HEK293T (cell line): Measurements from ENCODE around the gene DDA1.
A peak's percentile ranks its signal among the peaks of the same experiment; 100 is the strongest.
"Not testable (repeated sequence)": the region's sequence is repeated elsewhere in the genome, so short reads cannot be mapped to it uniquely, and the experiment has no call there.

Source experiments
- CTCF ChIA-PET: fragments of 350-600 bp; formaldehyde crosslinking; extraction: SDS; loops from one replicate; lab custom pipeline; 2021; ENCODE audit warnings: antibody characterized with exemption, inconsistent platforms; lab: Yijun Ruan, JAX
- POLR2A ChIA-PET: fragments of 350-600 bp; formaldehyde crosslinking; extraction: SDS; loops from one replicate; lab custom pipeline; 2020; ENCODE audit warnings: antibody characterized with exemption, inconsistent platforms; lab: Yijun Ruan, JAX
- DNase-seq: peaks from one replicate; pipeline ENCODE4 v3.0.0; 2012; ENCODE audit warnings: mixed read lengths; ENCODE audit errors: extremely low spot score
- ARNT ChIP-seq: fragments of 450-650 bp; IDR thresholded peaks from 2 replicates; pipeline ENCODE4 v1.6.1; 2017; ENCODE audit warnings: mild to moderate bottlenecking
- BHLHE40 ChIP-seq: fragments of 450-650 bp; IDR thresholded peaks from 2 replicates; pipeline ENCODE4 v1.6.1; 2016; ENCODE audit warnings: mild to moderate bottlenecking, moderate library complexity, borderline replicate concordance
- CTBP1 ChIP-seq: fragments of 450-650 bp; IDR thresholded peaks from 2 replicates; pipeline ENCODE4 v1.6.1; 2016; ENCODE audit warnings: borderline replicate concordance
- ELF4 ChIP-seq: fragments of 450-650 bp; IDR thresholded peaks from 2 replicates; pipeline ENCODE4 v1.6.1; 2017; ENCODE audit warnings: antibody characterized with exemption
- FOXA1 ChIP-seq: fragments of 450-650 bp; IDR thresholded peaks from 2 replicates; pipeline ENCODE4 v1.6.1; 2016; ENCODE audit warnings: mild to moderate bottlenecking
- FOXK2 ChIP-seq: fragments of 450-650 bp; IDR thresholded peaks from 2 replicates; pipeline ENCODE4 v1.6.1; 2016; ENCODE audit warnings: mild to moderate bottlenecking
- FOXM1 ChIP-seq: fragments of 450-650 bp; IDR thresholded peaks from 2 replicates; pipeline ENCODE4 v1.6.1; 2017; ENCODE audit warnings: mild to moderate bottlenecking, borderline replicate concordance
- HDGF ChIP-seq: fragments of 450-650 bp; IDR thresholded peaks from 2 replicates; pipeline ENCODE4 v1.6.1; 2017; ENCODE audit warnings: antibody characterized with exemption, borderline replicate concordance
- L3MBTL2 ChIP-seq: fragments of 450-650 bp; conservative IDR thresholded peaks from 2 replicates; pipeline ENCODE4 v1.6.1; 2016; ENCODE audit warnings: mild to moderate bottlenecking
- LEF1 ChIP-seq: fragments of 450-650 bp; IDR thresholded peaks from 2 replicates; pipeline ENCODE4 v1.6.1; 2017; ENCODE audit warnings: mild to moderate bottlenecking, borderline replicate concordance
- NFRKB ChIP-seq: fragments of 450-650 bp; IDR thresholded peaks from 2 replicates; pipeline ENCODE4 v1.6.1; 2016; ENCODE audit warnings: mild to moderate bottlenecking, moderate library complexity
- SP1 ChIP-seq: fragments of 450-650 bp; IDR thresholded peaks from 2 replicates; pipeline ENCODE4 v1.6.1; 2017
- SUZ12 ChIP-seq: fragments of 450-650 bp; IDR thresholded peaks from 2 replicates; pipeline ENCODE4 v1.6.1; 2016; ENCODE audit warnings: mild to moderate bottlenecking
- TARDBP ChIP-seq: fragments of 450-650 bp; IDR thresholded peaks from 2 replicates; pipeline ENCODE4 v1.6.1; 2016
- ZNF384 ChIP-seq: fragments of 450-650 bp; IDR thresholded peaks from 2 replicates; pipeline ENCODE4 v1.6.1; 2016
- TF ChIP-seq, protein P1 (sequence below): fragments of 450-650 bp; IDR thresholded peaks from 2 replicates; pipeline ENCODE4 v1.6.1; 2016

Gene DDA1

DNA sequence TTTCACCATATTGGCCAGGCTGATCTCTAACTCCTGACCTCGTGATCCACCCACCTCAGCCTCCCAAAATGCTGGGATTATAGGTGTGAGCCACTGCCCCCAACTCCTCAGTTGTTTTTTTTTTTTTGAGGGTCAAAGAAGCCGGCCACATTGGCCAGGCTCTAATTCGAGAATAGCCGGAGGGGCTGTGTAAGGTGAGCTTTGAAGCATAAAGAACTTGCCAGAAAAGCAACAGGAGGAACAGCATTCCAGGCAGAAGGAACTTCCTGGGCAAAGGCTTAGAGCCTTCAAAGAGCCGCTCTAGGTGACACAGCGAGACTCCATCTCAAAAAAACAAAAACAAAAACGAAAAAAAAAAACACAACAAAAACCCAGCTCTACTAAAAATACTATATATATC is 43.3 kb upstream of the DDA1 start:
- DNase-seq, result no peak
- POLR2A ChIA-PET, result interaction anchor here (1.2 to 2.8 kb wide), 3 partner anchors 17 to 154 kb away, joined by 3 to 12 read pairs (median 4); partner anchors contain the start of genes MVB12A and USE1
- CTCF ChIA-PET, result interaction anchor here (1.0 to 1.4 kb wide), 3 partner anchors 17 to 23 kb away, joined by 5 to 7 read pairs (median 5); no protein-coding TSS in a partner anchor
- TF ChIP-seq LEF1, result no peak
- no peak for TF ChIP-seq ELF4
- no peak for TF ChIP-seq CTBP1
- TF ChIP-seq L3MBTL2, result no peak
- no peak for TF ChIP-seq FOXA1
- no peak for TF ChIP-seq BHLHE40
- no peak for TF ChIP-seq NFRKB
- TF ChIP-seq FOXK2, result no peak
- TF ChIP-seq HDGF, result no peak
- no peak for TF ChIP-seq ARNT
- TF ChIP-seq FOXM1, result no peak
- no peak for TF ChIP-seq ZNF384
- TF ChIP-seq, protein P1, sequence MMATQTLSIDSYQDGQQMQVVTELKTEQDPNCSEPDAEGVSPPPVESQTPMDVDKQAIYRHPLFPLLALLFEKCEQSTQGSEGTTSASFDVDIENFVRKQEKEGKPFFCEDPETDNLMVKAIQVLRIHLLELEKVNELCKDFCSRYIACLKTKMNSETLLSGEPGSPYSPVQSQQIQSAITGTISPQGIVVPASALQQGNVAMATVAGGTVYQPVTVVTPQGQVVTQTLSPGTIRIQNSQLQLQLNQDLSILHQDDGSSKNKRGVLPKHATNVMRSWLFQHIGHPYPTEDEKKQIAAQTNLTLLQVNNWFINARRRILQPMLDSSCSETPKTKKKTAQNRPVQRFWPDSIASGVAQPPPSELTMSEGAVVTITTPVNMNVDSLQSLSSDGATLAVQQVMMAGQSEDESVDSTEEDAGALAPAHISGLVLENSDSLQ, result no peak
- no peak for TF ChIP-seq TARDBP
- no peak for TF ChIP-seq SUZ12
- TF ChIP-seq SP1, result no peak

DNA sequence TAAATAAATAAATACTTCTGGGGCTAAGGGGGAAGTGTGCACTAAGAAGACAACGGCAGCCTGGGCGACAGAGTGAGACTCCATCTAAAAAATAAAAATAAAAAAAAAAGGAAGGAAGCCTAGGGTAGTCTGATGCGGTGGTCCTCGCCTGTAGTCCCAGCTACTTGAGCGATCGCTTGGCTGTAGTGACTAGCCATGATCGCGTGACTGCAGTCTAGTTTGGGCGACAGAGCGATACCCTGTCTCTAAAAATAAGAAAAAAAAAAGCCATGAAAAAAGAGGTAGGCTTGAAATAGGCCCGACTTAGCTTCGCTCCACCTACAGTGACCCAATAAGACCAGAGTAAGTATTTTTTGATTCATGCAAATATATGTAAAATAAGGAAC is 42.8 kb upstream of the DDA1 start:
- TF ChIP-seq ZNF384 (peak; percentile 29; the same call in 1 of the 2 replicates), TARDBP (no peak), ELF4 (peak; percentile 38)
- ChIA-PET POLR2A (interaction anchor here (0.7 to 2.8 kb wide), 10 partner anchors 14 to 190 kb away, joined by 3 to 12 read pairs (median 5); partner anchors contain the start of genes DDA1, MVB12A and USE1), CTCF (interaction anchor here (1.0 to 1.4 kb wide), 4 partner anchors 17 to 39 kb away, joined by 3 to 7 read pairs (median 5); no protein-coding TSS in a partner anchor)
- DNase-seq, result no peak

DNA sequence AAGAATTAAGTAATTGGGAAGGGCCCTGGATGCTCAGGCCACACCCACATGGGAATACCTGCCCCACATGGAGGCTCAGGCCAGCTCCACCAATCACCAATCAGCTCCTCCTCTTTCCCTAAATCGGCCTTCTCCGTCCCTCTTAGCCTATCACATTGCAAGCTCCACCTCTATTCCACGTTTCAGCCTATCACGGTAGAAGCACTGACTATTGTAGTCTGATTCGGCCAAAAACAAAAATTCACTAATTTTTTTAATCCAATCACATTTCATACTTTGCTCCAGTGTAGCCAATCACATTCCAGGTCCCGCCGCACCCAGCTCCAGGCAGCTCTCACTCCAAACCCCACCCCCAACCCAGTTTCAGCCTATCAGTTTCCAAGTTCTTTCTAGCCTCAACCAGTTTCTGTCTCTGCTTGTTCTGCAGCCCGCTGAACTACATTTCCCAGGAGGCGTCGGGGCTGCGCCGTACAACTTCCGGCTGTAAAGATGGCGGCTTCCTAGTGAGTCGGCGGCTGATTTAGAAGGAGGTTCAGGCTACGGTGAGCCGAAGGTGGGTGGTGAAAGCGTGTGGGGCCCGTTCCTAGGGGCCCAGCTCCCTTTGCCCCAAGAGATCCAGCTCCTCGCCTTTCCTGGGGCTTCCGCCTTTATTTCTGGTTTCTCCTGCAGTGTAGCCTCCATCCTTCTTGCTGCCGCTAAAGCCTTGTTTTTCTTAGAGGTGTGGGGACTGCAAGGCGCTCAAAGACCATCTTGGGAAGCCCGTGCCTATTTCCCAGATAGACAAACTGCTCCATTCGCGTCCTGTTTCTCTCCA is 42.2 kb upstream of the DDA1 start, which contains the start of gene BABAM1:
TSS of gene BABAM1 (plus strand) at position 469 of the 814 bp plus-strand sequence. CDS start 1,364 bp downstream, outside the sequence.
- CTCF ChIA-PET, result interaction anchor here (1.0 to 1.4 kb wide), 3 partner anchors 16 to 38 kb away, joined by 3 to 5 read pairs (median 5); no protein-coding TSS in a partner anchor
- TF ChIP-seq ELF4 (peak; percentile 41; the same call in 1 of the 2 replicates), BHLHE40 (no peak)
- peak; percentile 96 for DNase-seq
- POLR2A ChIA-PET, result interaction anchor here (0.7 to 2.8 kb wide), 11 partner anchors 8 to 191 kb away, joined by 3 to 12 read pairs (median 5); partner anchors contain the start of genes DDA1, MVB12A and USE1

DNA sequence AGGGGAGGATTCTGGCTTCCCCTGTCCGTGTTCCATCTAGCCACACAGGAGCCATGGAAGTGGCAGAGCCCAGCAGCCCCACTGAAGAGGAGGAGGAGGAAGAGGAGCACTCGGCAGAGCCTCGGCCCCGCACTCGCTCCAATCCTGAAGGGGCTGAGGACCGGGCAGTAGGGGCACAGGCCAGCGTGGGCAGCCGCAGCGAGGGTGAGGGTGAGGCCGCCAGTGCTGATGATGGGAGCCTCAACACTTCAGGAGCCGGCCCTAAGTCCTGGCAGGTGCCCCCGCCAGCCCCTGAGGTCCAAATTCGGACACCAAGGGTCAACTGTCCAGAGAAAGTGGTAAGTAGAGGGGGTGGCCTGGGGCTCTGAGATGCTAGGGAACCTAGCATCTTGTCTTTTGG is 40.6 kb upstream of the DDA1 start:
- CTCF ChIA-PET, result no interaction called here
- TF ChIP-seq, protein P1, result no peak
- TF ChIP-seq TARDBP, result no peak
- POLR2A ChIA-PET, result no interaction called here
- DNase-seq, result no peak

DNA sequence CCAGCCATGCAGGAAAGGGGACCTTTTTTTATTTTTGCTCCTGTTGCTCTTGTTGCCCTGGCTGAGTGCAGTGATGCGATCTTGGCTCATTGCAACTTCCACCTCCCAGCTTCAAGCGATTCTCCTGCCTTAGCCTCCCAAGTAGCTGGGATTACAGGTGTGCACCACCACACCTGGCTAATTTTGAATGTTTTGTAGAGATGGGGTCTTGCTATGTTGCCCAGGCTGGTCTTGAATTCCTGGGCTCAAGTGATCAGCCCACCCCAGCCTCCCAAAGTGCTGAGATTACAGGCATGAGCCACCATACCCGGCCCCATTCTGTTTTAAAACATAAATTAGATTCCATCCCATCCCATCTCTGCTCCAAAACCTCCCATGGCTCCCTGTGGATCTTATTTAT is 34.5 kb upstream of the DDA1 start:
- POLR2A ChIA-PET, CTCF ChIA-PET, DNase-seq: not testable (repeated sequence)

DNA sequence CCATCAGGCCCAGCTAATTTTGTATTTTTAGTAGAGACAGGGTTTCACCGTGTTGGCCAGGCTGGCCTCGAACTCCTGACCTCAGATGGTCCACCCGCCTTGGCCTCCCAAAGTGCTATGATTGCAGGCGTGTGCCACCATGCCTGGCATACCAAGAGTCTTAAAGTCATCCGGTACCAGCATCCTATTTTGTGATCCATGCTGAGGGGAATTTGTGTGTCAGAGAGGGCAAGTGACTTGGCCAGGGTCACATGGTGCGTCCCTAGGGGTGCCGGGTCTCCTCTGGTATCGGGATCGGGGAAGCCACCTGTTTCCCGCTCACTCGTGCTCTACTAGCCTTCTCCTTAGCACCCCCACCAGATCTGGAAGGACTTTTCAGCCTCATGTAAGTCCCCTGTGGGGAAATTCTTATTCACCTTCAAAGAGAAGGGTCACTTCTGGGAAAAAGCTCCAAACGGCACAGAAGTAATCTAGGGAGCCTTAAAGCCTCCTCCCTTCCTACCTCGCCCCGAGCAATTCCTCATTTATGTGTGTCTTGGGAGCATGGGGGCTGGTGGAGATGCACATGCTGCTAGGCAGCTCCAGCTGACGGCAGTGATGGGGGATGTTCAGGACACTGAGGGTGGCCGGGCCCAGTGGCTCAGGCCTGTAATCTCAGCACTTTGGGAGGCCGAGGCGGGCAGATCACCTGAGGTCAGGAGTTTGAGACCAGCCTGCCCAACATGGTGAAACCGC is 33.8 kb upstream of the DDA1 start:
- CTCF ChIA-PET, result no interaction called here
- TF ChIP-seq HDGF (no peak), LEF1 (no peak), SUZ12 (no peak), ARNT (no peak), BHLHE40 (no peak), FOXM1 (no peak), SP1 (no peak), CTBP1 (no peak), NFRKB (no peak), FOXK2 (no peak), L3MBTL2 (no peak), TARDBP (no peak), ZNF384 (no peak), ELF4 (no peak), FOXA1 (no peak)
- TF ChIP-seq, protein P1, result no peak
- DNase-seq, result no peak
- POLR2A ChIA-PET, result no interaction called here
